Stomach smooth muscle (tissue), 2 donors: ENCODE results near the gene CERK.
"Not testable (repeated sequence)": the region's sequence is repeated elsewhere in the genome, so short reads cannot be mapped to it uniquely, and the experiment has no call there.

ENCODE experiments used
- H3K27ac ChIP-seq: one replicate; pipeline ENCODE4 v1.7.0; 2013; ENCODE audit warnings: mild to moderate bottlenecking, low read length, inconsistent platforms
- H3K27me3 ChIP-seq, 2 donors: one replicate each; pipeline ENCODE4 v1.7.0; 2013; ENCODE audit warnings: low read length in 2 of 2; ENCODE audit not compliant: insufficient read depth in 2 of 2, control insufficient read depth in 1 of 2
- H3K36me3 ChIP-seq, 2 donors: one replicate each; pipeline ENCODE4 v1.7.0; 2013; ENCODE audit warnings: low read length in 2 of 2; ENCODE audit not compliant: control insufficient read depth in 2 of 2, insufficient read depth in 2 of 2
- H3K4me1 ChIP-seq: one replicate; pipeline ENCODE4 v1.7.0; 2013; ENCODE audit warnings: low read length; ENCODE audit not compliant: control insufficient read depth, insufficient read depth
- H3K4me3 ChIP-seq, 2 donors: one replicate each; pipeline ENCODE4 v1.7.0; 2013; ENCODE audit warnings: low read length in 2 of 2
- H3K9ac ChIP-seq, 2 donors: one replicate each; pipeline ENCODE4 v1.7.0; 2013; ENCODE audit warnings: low read length in 2 of 2, mild to moderate bottlenecking in 1 of 2
- H3K9me3 ChIP-seq, 2 donors: one replicate each; pipeline ENCODE4 v1.7.0; 2013; ENCODE audit warnings: low read length in 2 of 2; ENCODE audit not compliant: control insufficient read depth in 2 of 2
- donor health status: healthy.
- donor health status: Pancreatic carcinoma.

CERK gene

DNA sequence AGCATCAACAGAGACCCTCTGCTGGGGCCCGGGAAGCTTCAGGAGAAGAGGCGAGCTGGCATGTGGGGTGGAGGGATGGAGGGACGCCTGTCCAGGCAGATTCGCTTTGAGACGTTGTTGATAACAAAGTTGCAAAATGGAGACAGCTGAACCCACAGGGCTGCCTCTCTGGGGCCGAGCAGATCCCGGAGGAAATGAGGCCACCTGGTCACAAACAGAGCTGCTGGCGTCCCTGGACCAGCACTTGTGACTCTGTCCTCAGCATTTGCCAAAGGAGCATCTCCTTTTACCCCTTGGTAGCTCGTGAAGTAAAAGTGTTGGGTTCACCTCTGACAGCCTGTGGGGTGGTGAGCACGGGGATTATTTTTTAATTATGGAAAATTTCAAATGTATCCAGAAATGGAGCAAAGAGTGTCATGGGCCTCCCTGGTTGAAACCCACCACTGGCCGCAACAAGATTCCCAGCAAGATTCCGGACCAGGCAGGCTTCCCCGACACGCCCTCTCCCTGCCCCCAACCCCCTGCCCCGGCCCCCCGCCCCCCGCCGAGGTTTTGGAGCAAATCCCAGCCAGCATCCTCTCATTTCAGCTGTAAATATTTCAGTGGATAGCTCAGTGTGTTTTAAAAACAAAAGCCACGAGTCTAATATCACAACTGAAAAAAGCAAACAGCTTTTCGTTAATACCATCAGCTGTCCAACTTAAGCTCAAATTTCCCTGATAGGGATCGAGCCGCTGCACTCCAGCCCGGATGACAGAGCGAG lies 97.6 kb downstream of the CERK start:
- Histone ChIP-seq H3K9me3 (no peaks in the 10 kb centered on the region), H3K27ac (no peak overlapping the region), H3K9ac (no peak overlapping the region), H3K4me3 (no peak overlapping the region), H3K27me3 (no peaks in the 10 kb centered on the region), H3K36me3 (no peaks in the 10 kb centered on the region), H3K4me1 (peaks cover 8% of the 10 kb centered on the region)

DNA sequence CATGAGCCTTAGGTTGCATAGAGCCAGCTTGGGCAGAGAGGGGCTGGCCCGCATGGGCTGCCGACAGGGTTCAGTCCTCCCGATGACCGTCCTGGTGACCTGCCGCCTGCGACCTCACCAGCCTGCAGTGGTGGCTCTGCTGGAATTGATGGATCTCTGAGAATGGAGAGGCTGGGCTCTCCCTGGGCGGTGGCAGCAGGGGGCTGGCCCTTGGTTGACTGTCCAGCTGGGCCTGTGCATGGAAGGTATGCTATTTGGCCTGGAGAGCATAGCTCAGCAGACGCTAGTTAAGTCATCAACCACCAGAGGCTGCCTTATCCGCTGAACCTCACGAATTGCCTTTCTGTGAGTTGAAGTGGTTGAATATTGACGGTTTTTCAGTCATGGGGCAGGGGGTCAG lies 98.2 kb downstream of the CERK start:
- no peaks in the 10 kb centered on the region for H3K36me3 ChIP-seq
- H3K4me1 ChIP-seq: peaks cover 8% of the 10 kb centered on the region

DNA sequence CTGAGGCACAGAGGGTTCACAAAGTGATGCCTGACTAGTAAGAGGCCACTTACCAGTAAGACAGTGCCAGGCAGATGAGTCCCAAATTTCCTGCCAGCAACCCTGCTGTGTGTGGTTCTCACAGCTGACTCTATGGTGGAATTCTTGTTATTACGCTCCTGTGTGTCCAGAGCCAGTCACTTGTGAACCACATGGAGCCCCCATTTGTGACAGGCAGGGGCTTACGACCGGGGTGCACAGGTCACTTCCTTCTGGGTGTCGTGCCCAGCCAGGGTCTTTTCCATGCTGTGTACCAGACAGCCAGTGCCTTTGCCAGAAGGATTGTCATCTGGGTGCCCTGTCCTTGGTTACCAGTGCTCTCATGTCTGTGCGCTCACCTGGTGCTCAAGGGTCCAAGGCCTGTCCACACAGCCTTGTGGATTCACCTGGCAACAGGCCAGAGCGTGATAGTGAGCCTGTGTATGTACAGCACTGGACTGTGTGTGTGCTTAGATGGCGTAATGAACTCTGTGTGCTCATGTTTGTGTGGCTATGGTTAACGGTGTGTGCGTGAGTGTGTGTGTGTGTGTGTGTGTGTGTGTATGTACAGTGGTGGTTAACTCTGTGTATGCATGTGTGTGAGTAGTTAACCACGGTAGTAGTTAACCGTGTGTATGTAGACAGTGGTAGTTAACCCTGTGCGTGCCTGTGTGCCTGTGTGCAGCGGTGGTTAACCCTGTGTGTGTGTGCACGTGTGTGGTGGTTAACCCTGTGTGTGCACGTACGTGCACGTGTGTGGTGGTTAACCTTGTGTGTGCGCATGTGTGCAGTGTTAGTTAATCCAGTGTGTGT lies 99.2 kb downstream of the CERK start:
- Histone ChIP-seq H3K9ac (no peak overlapping the region), H3K4me1 (peaks cover 8% of the 10 kb centered on the region), H3K36me3 (no peaks in the 10 kb centered on the region), H3K27me3 (no peaks in the 10 kb centered on the region), H3K4me3 (no peak overlapping the region), H3K27ac (no peak overlapping the region), H3K9me3 (no peaks in the 10 kb centered on the region)

More for the DNA sequence above, 98.2 kb downstream of the CERK start:
- H3K27me3 ChIP-seq: no peaks in the 10 kb centered on the region
- no peaks in the 10 kb centered on the region for H3K9me3 ChIP-seq
- no peak overlapping the region for H3K4me3 ChIP-seq
- no peak overlapping the region for H3K27ac ChIP-seq
- no peak overlapping the region for H3K9ac ChIP-seq

DNA sequence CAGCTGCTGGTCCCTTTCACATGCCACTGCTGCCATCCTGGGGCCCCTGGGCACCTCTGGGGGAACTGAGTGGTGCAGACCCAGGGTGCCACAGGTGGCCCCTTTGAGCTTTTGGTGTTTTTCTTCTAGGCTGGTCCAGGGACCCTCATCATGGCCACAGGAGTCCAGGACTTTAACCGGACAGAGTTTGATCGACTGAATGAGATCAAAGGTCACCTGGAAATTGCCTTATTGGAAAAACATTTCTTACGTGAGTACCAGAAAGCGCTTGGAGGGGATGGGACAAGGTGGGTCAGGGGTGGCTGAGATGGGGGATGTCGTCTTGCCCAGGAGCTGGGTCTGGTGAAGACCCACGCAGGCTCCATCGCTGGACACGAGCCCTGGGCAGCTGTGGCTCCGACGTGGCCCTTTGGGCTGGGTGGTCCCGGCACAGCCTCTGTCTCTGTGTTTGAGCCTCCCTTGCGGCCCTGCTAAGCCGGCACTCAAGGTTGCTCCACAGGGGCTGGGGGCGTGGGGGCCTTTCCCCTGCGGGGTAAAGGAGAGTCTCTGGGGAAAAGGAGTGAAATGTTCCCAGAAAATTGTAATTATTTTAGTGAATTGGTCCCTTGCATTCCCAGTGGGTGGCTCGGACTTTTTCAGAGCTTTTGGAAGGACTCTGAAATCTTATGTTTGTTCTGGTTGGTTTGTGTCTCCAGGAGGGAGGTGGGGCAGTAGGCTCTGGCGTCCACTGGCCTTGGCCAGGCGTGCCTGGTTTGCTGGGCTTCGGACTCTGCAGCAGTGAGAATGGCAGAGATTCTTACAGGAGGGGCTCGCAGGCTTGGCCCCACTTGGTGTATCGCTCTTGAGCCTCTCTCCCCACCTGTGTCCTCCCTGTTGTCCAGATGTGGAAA lies 100.1 kb downstream of the CERK start:
- H3K9ac ChIP-seq: no peak overlapping the region
- H3K9me3 ChIP-seq: no peaks in the 10 kb centered on the region
- H3K36me3 ChIP-seq: no peaks in the 10 kb centered on the region
- H3K4me3 ChIP-seq: no peak overlapping the region
- no peak overlapping the region for H3K27ac ChIP-seq
- peaks cover 8% of the 10 kb centered on the region for H3K4me1 ChIP-seq
- H3K27me3 ChIP-seq: no peaks in the 10 kb centered on the region

DNA sequence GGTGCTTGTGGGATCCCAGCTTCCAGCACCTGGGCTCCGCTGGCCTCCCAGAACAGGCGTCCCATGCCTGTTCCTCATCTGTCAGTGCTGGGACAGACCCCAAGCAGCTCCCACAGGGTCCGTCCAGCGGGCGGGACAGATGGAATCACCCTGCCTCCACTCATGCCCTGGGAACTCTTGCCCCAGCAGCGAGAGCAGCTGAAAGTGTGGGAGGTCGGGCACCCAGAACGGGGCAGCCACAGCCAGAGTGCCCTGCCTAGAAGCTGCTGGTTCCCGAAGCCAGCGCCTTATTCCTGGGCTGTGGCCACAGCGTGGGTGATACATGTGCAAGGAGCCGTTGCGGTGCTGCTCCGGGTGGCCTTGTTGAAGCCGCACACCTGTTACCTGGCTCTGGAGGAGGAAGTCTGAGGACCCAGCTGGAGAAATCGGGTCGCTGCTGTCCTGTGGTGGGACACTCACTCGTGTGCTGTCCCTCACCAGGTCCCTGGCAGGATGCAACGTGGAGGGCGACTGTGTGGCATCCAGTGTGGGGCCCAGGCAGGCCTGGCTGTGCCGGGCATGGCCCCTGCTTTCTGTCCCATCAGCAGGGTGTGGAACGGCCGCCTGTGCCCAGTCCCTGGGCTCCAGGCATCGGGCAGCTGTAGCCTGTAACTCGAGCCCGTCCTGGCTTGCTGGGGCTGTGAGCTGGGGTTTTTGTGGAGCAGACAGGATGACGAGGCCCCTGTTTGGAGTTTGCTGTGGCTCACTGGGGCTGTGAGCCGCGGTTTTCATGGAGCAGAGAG lies 101.6 kb downstream of the CERK start:
- H3K4me1 ChIP-seq: peaks cover 4% of the 10 kb centered on the region
- no peak overlapping the region for H3K4me3 ChIP-seq
- H3K9me3 ChIP-seq: no peaks in the 10 kb centered on the region
- no peak overlapping the region for H3K9ac ChIP-seq
- no peaks in the 10 kb centered on the region for H3K36me3 ChIP-seq
- H3K27ac ChIP-seq: no peak overlapping the region
- no peaks in the 10 kb centered on the region for H3K27me3 ChIP-seq

DNA sequence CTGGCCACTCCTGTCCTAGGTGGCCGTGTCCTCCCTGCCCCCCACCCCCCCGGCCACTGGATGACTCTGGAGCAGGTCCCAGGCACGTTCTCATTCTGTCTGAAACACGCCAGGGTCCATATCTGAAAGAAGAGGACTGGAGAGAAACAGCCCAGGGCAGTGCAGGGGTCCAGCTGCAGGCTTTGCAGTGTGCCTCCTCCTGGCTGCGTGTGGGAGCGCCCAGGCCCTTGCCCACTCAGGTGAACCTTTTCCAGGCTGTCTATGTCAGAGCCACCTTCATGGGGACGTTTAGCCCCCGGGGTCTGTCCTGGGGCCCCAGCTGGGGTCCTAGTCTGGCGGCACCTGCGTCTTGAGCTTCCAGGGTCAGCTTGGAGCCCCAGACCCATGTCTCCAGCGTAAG lies 102.3 kb downstream of the CERK start:
- Histone ChIP-seq H3K27ac (no peak overlapping the region), H3K9ac (no peak overlapping the region), H3K4me1 (no peaks in the 10 kb centered on the region), H3K4me3 (no peak overlapping the region), H3K9me3 (no peaks in the 10 kb centered on the region), H3K27me3 (no peaks in the 10 kb centered on the region), H3K36me3 (no peaks in the 10 kb centered on the region)

DNA sequence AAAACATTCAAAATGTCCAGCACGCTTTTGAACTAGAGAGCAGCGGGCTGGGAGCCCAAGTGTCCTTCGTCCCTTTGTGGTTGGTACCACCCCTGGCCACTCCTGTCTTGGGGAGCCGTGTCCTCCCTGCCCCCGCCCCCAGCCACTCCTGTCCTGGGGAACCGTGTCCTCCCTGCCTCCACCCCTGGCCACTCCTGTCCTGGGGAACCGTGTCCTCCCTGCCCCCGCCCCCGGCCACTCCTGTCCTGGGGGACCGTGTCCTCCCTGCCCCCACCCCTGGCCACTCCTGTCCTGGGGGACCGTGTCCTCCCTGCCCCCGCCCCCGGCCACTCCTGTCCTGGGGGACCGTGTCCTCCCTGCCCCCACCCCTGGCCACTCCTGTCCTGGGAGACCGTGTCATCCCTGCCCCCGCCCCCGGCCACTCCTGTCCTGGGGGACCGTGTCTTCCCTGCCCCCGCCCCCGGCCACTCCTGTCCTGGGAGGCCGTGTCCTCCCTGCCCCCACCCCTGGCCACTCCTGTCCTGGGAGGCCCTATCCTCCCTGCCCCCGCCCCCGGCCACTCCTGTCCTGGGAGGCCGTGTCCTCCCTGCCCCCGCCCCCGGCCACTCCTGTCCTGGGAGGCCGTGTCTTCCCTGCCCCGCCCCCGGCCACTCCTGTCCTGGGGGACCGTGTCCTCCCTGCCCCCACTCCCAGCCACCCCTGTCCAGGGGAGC lies 102.9 kb downstream of the CERK start:
- H3K27ac ChIP-seq, H3K4me1 ChIP-seq, H3K9me3 ChIP-seq, H3K27me3 ChIP-seq, H3K36me3 ChIP-seq, H3K4me3 ChIP-seq, H3K9ac ChIP-seq: not testable (repeated sequence)
